ENCODE measurements around the gene MRPL42.
"Not testable (repeated sequence)": the region's sequence is repeated elsewhere in the genome, so short reads cannot be mapped to it uniquely, and the experiment has no call there.

The MRPL42 gene

GRCh38 chr12:93447555-93448290 is 19.6 kb upstream of the MRPL42 start:
- no peak for DNase-seq (ENCODE audit: low spot score)

- DNase-seq (ENCODE audit: low spot score), result no peak
Measured at GRCh38 chr12:93448796-93449195, 18.5 kb upstream of the MRPL42 start.

- no peak for DNase-seq (ENCODE audit: low spot score)
Measured at GRCh38 chr12:93449277-93449676, 18.0 kb upstream of the MRPL42 start.

GRCh38 chr12:93451423-93452158 is 15.7 kb upstream of the MRPL42 start:
- DNase-seq (ENCODE audit: low spot score), result no peak

GRCh38 chr12:93453633-93454032 is 13.7 kb upstream of the MRPL42 start:
- no peak for DNase-seq (ENCODE audit: low spot score)

GRCh38 chr12:93456077-93456476 is 11.2 kb upstream of the MRPL42 start:
- DNase-seq (ENCODE audit: low spot score), result no peak

GRCh38 chr12:93459097-93459496 is 8.2 kb upstream of the MRPL42 start:
- no peak for DNase-seq (ENCODE audit: low spot score)

- DNase-seq (ENCODE audit: low spot score), result no peak
Measured at GRCh38 chr12:93460003-93460402, 7.3 kb upstream of the MRPL42 start.

GRCh38 chr12:93460902-93461301 is 6.4 kb upstream of the MRPL42 start:
- no peak for DNase-seq (ENCODE audit: low spot score)

- DNase-seq (ENCODE audit: low spot score), result no peak
Measured at GRCh38 chr12:93461503-93461902, 5.8 kb upstream of the MRPL42 start.

GRCh38 chr12:93465841-93466240 is 1.5 kb upstream of the MRPL42 start:
- DNase-seq (ENCODE audit: low spot score), result no peak

GRCh38 chr12:93466625-93467350 is 526 bp upstream of the MRPL42 start:
- DNase-seq (ENCODE audit: low spot score), result peak; percentile 6

GRCh38 chr12:93468008-93468371 is 676 bp downstream of the MRPL42 start:
- DNase-seq (ENCODE audit: low spot score), result no peak

- no peak for DNase-seq (ENCODE audit: low spot score)
Measured at GRCh38 chr12:93469386-93469785, 2.1 kb downstream of the MRPL42 start.

GRCh38 chr12:93476555-93476954 is 9.2 kb downstream of the MRPL42 start:
- DNase-seq (ENCODE audit: low spot score), result no peak

GRCh38 chr12:93482721-93483120 is 15.4 kb downstream of the MRPL42 start:
- no peak for DNase-seq (ENCODE audit: low spot score)

- DNase-seq (ENCODE audit: low spot score), result no peak
Measured at GRCh38 chr12:93483151-93483807, 16.0 kb downstream of the MRPL42 start.

- DNase-seq (ENCODE audit: low spot score), result no peak
Measured at GRCh38 chr12:93484315-93484981, 17.1 kb downstream of the MRPL42 start.

- DNase-seq (ENCODE audit: low spot score), result not testable (repeated sequence)
Measured at GRCh38 chr12:93492808-93493207, 25.5 kb downstream of the MRPL42 start.

- DNase-seq (ENCODE audit: low spot score), result no peak
Measured at GRCh38 chr12:93494096-93494495, 26.8 kb downstream of the MRPL42 start.

GRCh38 chr12:93497456-93497855 is 30.1 kb downstream of the MRPL42 start:
- DNase-seq (ENCODE audit: low spot score), result no peak

GRCh38 chr12:93498813-93499212 is 31.5 kb downstream of the MRPL42 start:
- not testable (repeated sequence) for DNase-seq (ENCODE audit: low spot score)

Measured in globus pallidus (tissue), 1 donor.